Endothelial cell of umbilical vein (primary cell): ENCODE measurements around the gene PAX8. TPM values are rescaled to one million over a fixed set of nuclear protein-coding genes. Genes with fewer than 3 reads are reported as not detected.

ENCODE experiments used
- BruUV-seq: library from RNA; stranded (reverse); fragments of 400-500 nt; replicated peaks from 2 replicates; lab custom pipeline; 2021; lab: Mats Ljungman, UMichigan
- CTCF ChIA-PET: fragments of 300-600, 350-600 bp; sonication (Branson Sonifier 250); formaldehyde crosslinking; loops from one replicate; lab custom pipeline; 2021; ENCODE audit warnings: antibody characterized with exemption, inconsistent platforms; lab: Charles Lee
- POLR2A ChIA-PET: fragments of 300-600, 350-600 bp; sonication (Branson Sonifier 250); formaldehyde crosslinking; loops from one replicate; lab custom pipeline; 2021; ENCODE audit warnings: antibody characterized with exemption, inconsistent platforms; lab: Charles Lee
- DNase-seq: peaks from one replicate; pipeline ENCODE4 v3.0.0-alpha.2; 2011; ENCODE audit warnings: low read depth, low spot score
- FAIRE-seq: peaks from 2 replicates; lab custom pipeline; 2011; peaks lifted over from hg19 to GRCh38; lab: Jason Lieb, UNC
- H2AFZ ChIP-seq: 2 replicates; pipeline ENCODE4 v1.6.0; 2012; ENCODE audit warnings: low read depth, low read length, control low read depth, inconsistent platforms
- H3K27ac ChIP-seq: 2 replicates; pipeline ENCODE4 v1.5.1; 2011; ENCODE audit warnings: low read depth, mild to moderate bottlenecking, control low read depth, low read length, moderate library complexity; ENCODE audit not compliant: insufficient read depth
- H3K27me3 ChIP-seq, 2 experiments: 2 replicates each; pipeline versions ENCODE4 v1.6.0 to v1.6.1; 2011; ENCODE audit warnings: low read length in 2 of 2, mixed read lengths in 1 of 2; ENCODE audit not compliant: control insufficient read depth in 2 of 2, insufficient read depth in 2 of 2
- H3K36me3 ChIP-seq, 2 experiments: 2 replicates in 1 of 2; 3 replicates in 1 of 2; pipeline ENCODE4 v1.5.1; 2011; ENCODE audit warnings: low read length in 2 of 2, mild to moderate bottlenecking in 1 of 2, moderate library complexity in 1 of 2; ENCODE audit not compliant: control insufficient read depth in 2 of 2, insufficient read depth in 2 of 2; ENCODE audit errors: extremely low read depth in 1 of 2
- H3K4me1 ChIP-seq: 3 replicates; pipeline ENCODE4 v1.5.1; 2011; ENCODE audit warnings: mild to moderate bottlenecking, low read length; ENCODE audit not compliant: control insufficient read depth, insufficient read depth; ENCODE audit errors: extremely low read depth
- H3K4me2 ChIP-seq: 2 replicates; pipeline ENCODE4 v1.6.1; 2011; ENCODE audit warnings: low read length, control low read depth, mixed read lengths; ENCODE audit not compliant: insufficient read depth
- H3K4me3 ChIP-seq, 3 experiments: fragments of 200-600 bp in 1 of 3; sonication (generic), shearing (Covaris generic) in 1 of 3; replicated peaks in 1 of 3; 2 replicates each; pipeline ENCODE4 v1.5.1; 2011 to 2016; ENCODE audit warnings: control low read depth in 3 of 3, low read length in 3 of 3, mild to moderate bottlenecking in 2 of 3, inconsistent platforms in 1 of 3, low read depth in 1 of 3, moderate library complexity in 1 of 3; ENCODE audit not compliant: insufficient read depth in 1 of 3
- H3K79me2 ChIP-seq: 2 replicates; pipeline ENCODE4 v1.6.0; 2012; ENCODE audit warnings: low read length, inconsistent platforms; ENCODE audit not compliant: control insufficient read depth, insufficient read depth
- H3K9ac ChIP-seq: replicated peaks from 2 replicates; pipeline ENCODE3; 2011; ENCODE audit warnings: low read length, control low read depth; ENCODE audit not compliant: insufficient read depth; ENCODE audit errors: extremely low read depth
- H3K9me1 ChIP-seq: replicated peaks from 3 replicates; pipeline ENCODE4 v1.6.0; 2011; ENCODE audit warnings: mild to moderate bottlenecking, low read length; ENCODE audit not compliant: control insufficient read depth, insufficient read depth; ENCODE audit errors: extremely low read depth
- H3K9me3 ChIP-seq: replicated peaks from 2 replicates; pipeline ENCODE4 v1.5.1; 2012; ENCODE audit warnings: low read length, inconsistent platforms; ENCODE audit not compliant: control insufficient read depth, insufficient read depth
- H4K20me1 ChIP-seq: replicated peaks from 2 replicates; pipeline ENCODE3; 2011; ENCODE audit warnings: mild to moderate bottlenecking, low read length; ENCODE audit not compliant: control insufficient read depth, insufficient read depth; ENCODE audit errors: extremely low read depth
- EZH2 ChIP-seq: IDR thresholded peaks from 2 replicates; pipeline ENCODE4 v1.6.1; 2012; ENCODE audit warnings: borderline replicate concordance, low read depth, mild to moderate bottlenecking, moderate library complexity, low read length, inconsistent platforms; ENCODE audit not compliant: severe bottlenecking
- FOS ChIP-seq: IDR thresholded peaks from 2 replicates; pipeline ENCODE4 v1.6.1; 2011; ENCODE audit warnings: mild to moderate bottlenecking, low read length, moderate library complexity, borderline replicate concordance; ENCODE audit not compliant: insufficient read depth
- GATA2 ChIP-seq: IDR thresholded peaks from 2 replicates; pipeline ENCODE4 v1.7.0; 2011; ENCODE audit warnings: low read depth, mild to moderate bottlenecking, moderate library complexity, mixed read lengths, low read length; ENCODE audit not compliant: insufficient read length, insufficient read depth
- JUN ChIP-seq: IDR thresholded peaks from 2 replicates; pipeline ENCODE4 v1.6.1; 2011; ENCODE audit warnings: borderline replicate concordance, low read depth; ENCODE audit not compliant: insufficient read length, insufficient read depth
- MYC ChIP-seq: IDR thresholded peaks from one replicate; pipeline ENCODE4 v1.6.1; 2011; ENCODE audit warnings: mild to moderate bottlenecking, low read depth, low read length
- POLR2A ChIP-seq: IDR thresholded peaks from 2 replicates; pipeline ENCODE4 v1.6.1; 2012; ENCODE audit warnings: low read depth, mild to moderate bottlenecking, control low read depth, low read length
- POLR2AphosphoS5 ChIP-seq: IDR thresholded peaks from 2 replicates; pipeline ENCODE4 v1.6.1; 2012; ENCODE audit warnings: low read depth, mild to moderate bottlenecking, control low read depth, low read length, moderate library complexity; ENCODE audit not compliant: insufficient read depth
- dilution Hi-C: fragments of 300-500 bp; cut with MboI; formaldehyde crosslinking; loops from one replicate; pipeline ENCODE4 v1.15.0; 2019; ENCODE audit warnings: low sequenced_read_pairs; ENCODE audit not compliant: extremely low pct_ligation_motif_present
- intact Hi-C: fragments of 100-400 bp; cut with micrococcal nuclease; formaldehyde crosslinking; loops from one replicate; pipeline ENCODE4 v1.10.0; 2022
- polyA plus RNA-seq, 4 experiments: library from polyadenylated mRNA; depleted of rRNA in 3 of 4; stranded (reverse) in 3 of 4; unstranded in 1 of 4; fragments of >200 nt; gene quantifications; 2 replicates each; pipeline versions ENCODE4 v1.2.1 to v1.2.3, GENCODE V29; 2011 to 2012; ENCODE audit warnings: missing spikeins in 1 of 4
- total RNA-seq: library from RNA; stranded (reverse); gene quantifications from 2 replicates; pipeline ENCODE4 v1.2.3, GENCODE V29; 2021
- TF ChIP-seq, protein P1 (sequence below), 2 donors: IDR thresholded peaks; 1 replicate in 1 of 2; 2 replicates in 1 of 2; pipeline ENCODE4 v1.5.1; 2011; ENCODE audit warnings: low read length in 2 of 2, mild to moderate bottlenecking in 2 of 2, moderate library complexity in 2 of 2, control low read depth in 1 of 2, inconsistent platforms in 1 of 2, low read depth in 1 of 2; ENCODE audit not compliant: insufficient read depth in 1 of 2; ENCODE audit errors: extremely low read depth in 1 of 2
- TF ChIP-seq, protein P2 (sequence below): IDR thresholded peaks from 2 replicates; pipeline ENCODE4 v1.6.1; 2011; ENCODE audit not compliant: insufficient read depth, insufficient read length

PAX8 gene
- total and polyA plus RNA-seq, 2 donors (not counting 3 experiments of a cell fraction or from before 2014, with no cell fraction given), result 0.22 to 0.62 TPM

DNA sequence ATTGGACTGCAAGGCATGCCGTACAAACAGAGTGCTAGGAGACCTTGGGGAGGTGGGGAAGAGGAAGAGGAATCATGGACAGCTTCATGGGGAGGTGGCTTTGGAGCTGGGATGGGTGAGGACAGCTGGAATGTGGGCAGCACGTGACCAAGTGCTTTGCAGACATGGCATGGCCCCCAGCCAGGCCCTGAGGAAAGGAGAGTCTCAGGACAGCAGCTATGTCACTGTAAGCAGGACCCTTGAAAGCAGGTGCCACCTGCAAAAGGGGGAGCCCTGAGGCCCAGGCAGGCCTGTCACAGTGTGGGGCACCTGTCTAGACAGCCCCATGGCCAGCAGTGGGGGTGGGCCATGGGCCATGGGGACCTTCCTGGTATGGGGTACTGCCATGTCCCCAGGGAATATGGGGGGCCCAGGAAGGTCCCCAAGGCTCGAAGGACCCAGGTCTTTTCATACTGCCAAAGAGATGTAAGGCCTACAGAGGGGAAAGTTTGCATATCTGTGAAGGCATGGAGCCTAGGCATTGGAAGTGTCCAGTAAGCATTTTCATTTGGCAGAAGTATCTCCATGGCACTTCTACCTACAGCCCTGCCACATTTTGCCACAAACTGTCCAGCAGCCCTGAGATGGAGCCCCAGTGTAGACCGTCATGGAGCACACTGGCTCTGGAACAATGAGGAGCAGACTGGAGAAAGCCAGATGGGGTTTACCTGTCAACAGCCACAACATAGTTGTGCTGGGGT lies 9.9 kb downstream of the PAX8 start:
- no peak overlapping the region for H2AFZ ChIP-seq
- intact Hi-C loops (no loop called here), dilution Hi-C loops (no loop called here)
- no peak overlapping the region for H3K27ac ChIP-seq
- no TSS peak for BruUV-seq
- H4K20me1 ChIP-seq, result no peaks in the 10 kb centered on the region
- no peak overlapping the region for H3K4me3 ChIP-seq
- H3K4me2 ChIP-seq, result no peak overlapping the region
- no peaks in the 10 kb centered on the region for H3K9me3 ChIP-seq
- peaks cover 0 to 8% of the 10 kb centered on the region in 2 experiments for H3K36me3 ChIP-seq
- H3K4me1 ChIP-seq, result no peaks in the 10 kb centered on the region
- CTCF ChIA-PET, result interaction anchor here (1.0 kb wide), 1 partner anchor 65 kb away, joined by 5 read pairs; no protein-coding TSS in a partner anchor
- POLR2A ChIA-PET, result no interaction called here
- FAIRE-seq (no peak), DNase-seq (no peak)
- no peaks in the 10 kb centered on the region for H3K9me1 ChIP-seq
- H3K79me2 ChIP-seq, result no peaks in the 10 kb centered on the region
- no peak for TF ChIP-seq MYC
- TF ChIP-seq POLR2A, result no peak
- no peak for TF ChIP-seq GATA2
- TF ChIP-seq, protein P1, sequence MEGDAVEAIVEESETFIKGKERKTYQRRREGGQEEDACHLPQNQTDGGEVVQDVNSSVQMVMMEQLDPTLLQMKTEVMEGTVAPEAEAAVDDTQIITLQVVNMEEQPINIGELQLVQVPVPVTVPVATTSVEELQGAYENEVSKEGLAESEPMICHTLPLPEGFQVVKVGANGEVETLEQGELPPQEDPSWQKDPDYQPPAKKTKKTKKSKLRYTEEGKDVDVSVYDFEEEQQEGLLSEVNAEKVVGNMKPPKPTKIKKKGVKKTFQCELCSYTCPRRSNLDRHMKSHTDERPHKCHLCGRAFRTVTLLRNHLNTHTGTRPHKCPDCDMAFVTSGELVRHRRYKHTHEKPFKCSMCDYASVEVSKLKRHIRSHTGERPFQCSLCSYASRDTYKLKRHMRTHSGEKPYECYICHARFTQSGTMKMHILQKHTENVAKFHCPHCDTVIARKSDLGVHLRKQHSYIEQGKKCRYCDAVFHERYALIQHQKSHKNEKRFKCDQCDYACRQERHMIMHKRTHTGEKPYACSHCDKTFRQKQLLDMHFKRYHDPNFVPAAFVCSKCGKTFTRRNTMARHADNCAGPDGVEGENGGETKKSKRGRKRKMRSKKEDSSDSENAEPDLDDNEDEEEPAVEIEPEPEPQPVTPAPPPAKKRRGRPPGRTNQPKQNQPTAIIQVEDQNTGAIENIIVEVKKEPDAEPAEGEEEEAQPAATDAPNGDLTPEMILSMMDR (IDR thresholded peaks at IDR 0.05; ENCODE audit: extremely low read depth in 1 of 2, insufficient read depth in 1 of 2, low read depth in 1 of 2, low read length in 2 of 2), result no peak
- TF ChIP-seq EZH2, result no peak
- TF ChIP-seq POLR2AphosphoS5, result no peak
- TF ChIP-seq, protein P2, sequence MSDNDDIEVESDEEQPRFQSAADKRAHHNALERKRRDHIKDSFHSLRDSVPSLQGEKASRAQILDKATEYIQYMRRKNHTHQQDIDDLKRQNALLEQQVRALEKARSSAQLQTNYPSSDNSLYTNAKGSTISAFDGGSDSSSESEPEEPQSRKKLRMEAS, result no peak
- TF ChIP-seq JUN, result no peak
- no peak for TF ChIP-seq FOS
- H3K27me3 ChIP-seq, result peaks cover 14 to 31% of the 10 kb centered on the region in 2 experiments
- no peak overlapping the region for H3K9ac ChIP-seq
